IMR-90 (cell line): ENCODE results near the gene FGFRL1. TPM values are rescaled to one million over a fixed set of nuclear protein-coding genes. Genes with fewer than 3 reads are reported as not detected.
A peak's percentile ranks its signal among the peaks of the same experiment; 100 is the strongest.

Experiments used
- ATAC-seq: fragments of 200-7000 bp; cut with Tn5 transposase; 2 replicates; pipeline ENCODE4 v1.9.1; 2020; ENCODE audit warnings: low read depth, mild to moderate bottlenecking, moderate library complexity
- BruUV-seq: library from RNA; stranded (reverse); fragments of 400-500 nt; replicated peaks from 2 replicates; lab custom pipeline; 2021; lab: Mats Ljungman, UMichigan
- CTCF ChIA-PET: fragments of 300-600 bp; formaldehyde crosslinking; extraction: SDS; loops from one replicate; lab custom pipeline; 2021; ENCODE audit warnings: antibody characterized with exemption; lab: Yijun Ruan, JAX
- POLR2A ChIA-PET: fragments of 300-600 bp; sonication (Branson Sonifier 250); formaldehyde crosslinking; loops from one replicate; lab custom pipeline; 2022; ENCODE audit warnings: antibody characterized with exemption; ENCODE audit not compliant: unreplicated experiment; lab: Charles Lee
- DNase-seq: peaks from one replicate; pipeline ENCODE4 v3.0.0; 2013
- H2AFZ ChIP-seq: replicated peaks from 2 replicates; pipeline ENCODE3; 2013; ENCODE audit warnings: low read length, mild to moderate bottlenecking; ENCODE audit not compliant: poor library complexity
- H2AK5ac ChIP-seq: 2 replicates; pipeline ENCODE4 v1.6.1; 2013; ENCODE audit warnings: low read depth, low read length, inconsistent platforms
- H2AK9ac ChIP-seq: replicated peaks from 2 replicates; pipeline ENCODE3; 2013; ENCODE audit warnings: mild to moderate bottlenecking, low read depth, low read length, moderate library complexity; ENCODE audit not compliant: poor library complexity
- H2BK120ac ChIP-seq: 2 replicates; pipeline ENCODE4 v1.6.1; 2013; ENCODE audit warnings: low read depth, low read length, inconsistent platforms
- H2BK15ac ChIP-seq: 3 replicates; pipeline ENCODE4 v1.6.1; 2013; ENCODE audit warnings: low read depth, low read length, inconsistent platforms
- H2BK20ac ChIP-seq: 2 replicates; pipeline ENCODE4 v1.6.1; 2013; ENCODE audit warnings: low read depth, mild to moderate bottlenecking, inconsistent platforms, low read length, moderate library complexity
- H2BK5ac ChIP-seq: 2 replicates; pipeline ENCODE4 v1.6.1; 2013; ENCODE audit warnings: mild to moderate bottlenecking, low read depth, low read length, inconsistent platforms; ENCODE audit not compliant: poor library complexity, severe bottlenecking
- H3K14ac ChIP-seq: replicated peaks from 2 replicates; pipeline ENCODE4 v1.6.1; 2013; ENCODE audit warnings: low read depth, low read length, inconsistent platforms
- H3K18ac ChIP-seq: 2 replicates; pipeline ENCODE4 v1.6.1; 2013; ENCODE audit warnings: low read depth, low read length, control low read depth
- H3K23ac ChIP-seq: 2 replicates; pipeline ENCODE4 v1.6.1; 2013; ENCODE audit warnings: low read depth, low read length, inconsistent platforms
- H3K27ac ChIP-seq: 2 replicates; pipeline ENCODE4 v1.5.1; 2013; ENCODE audit warnings: mild to moderate bottlenecking, control low read depth, low read length; ENCODE audit not compliant: insufficient read depth
- H3K27me3 ChIP-seq: 2 replicates; pipeline ENCODE4 v1.6.1; 2013; ENCODE audit warnings: low read length; ENCODE audit not compliant: control insufficient read depth, insufficient read depth
- H3K36me3 ChIP-seq: 2 replicates; pipeline ENCODE4 v1.6.1; 2013; ENCODE audit warnings: low read length, mixed read lengths; ENCODE audit not compliant: control insufficient read depth, insufficient read depth
- H3K4ac ChIP-seq: 2 replicates; pipeline ENCODE4 v1.6.1; 2013; ENCODE audit warnings: low read depth, low read length, inconsistent platforms
- H3K4me1 ChIP-seq: 2 replicates; pipeline ENCODE4 v1.6.1; 2013; ENCODE audit warnings: low read length, mixed read lengths; ENCODE audit not compliant: control insufficient read depth, insufficient read depth
- H3K4me2 ChIP-seq: 2 replicates; pipeline ENCODE4 v1.6.1; 2013; ENCODE audit warnings: low read depth, mild to moderate bottlenecking, control low read depth, low read length, moderate library complexity
- H3K4me3 ChIP-seq: 2 replicates; pipeline ENCODE4 v1.5.1; 2013; ENCODE audit warnings: low read depth, mild to moderate bottlenecking, control low read depth, low read length, moderate library complexity; ENCODE audit not compliant: insufficient read depth
- H3K56ac ChIP-seq: 2 replicates; pipeline ENCODE4 v1.6.1; 2013; ENCODE audit warnings: low read length, inconsistent platforms; ENCODE audit not compliant: insufficient read depth; ENCODE audit errors: extremely low read depth
- H3K79me1 ChIP-seq, 2 experiments: 2 replicates each; pipeline ENCODE4 v1.6.1; 2013; ENCODE audit warnings: low read length in 2 of 2, inconsistent platforms in 1 of 2, low read depth in 1 of 2
- H3K9ac ChIP-seq: 2 replicates; pipeline ENCODE4 v1.6.1; 2013; ENCODE audit warnings: low read depth, low read length, control low read depth
- H3K9me1 ChIP-seq: 2 replicates; pipeline ENCODE4 v1.6.1; 2013; ENCODE audit warnings: low read length, inconsistent platforms; ENCODE audit not compliant: insufficient read depth
- H3K9me3 ChIP-seq: 2 replicates; pipeline ENCODE4 v1.6.1; 2013; ENCODE audit warnings: low read length; ENCODE audit not compliant: control insufficient read depth, insufficient read depth
- H4K20me1 ChIP-seq: 2 replicates; pipeline ENCODE4 v1.6.1; 2013; ENCODE audit warnings: low read length, inconsistent platforms; ENCODE audit not compliant: insufficient read depth
- H4K5ac ChIP-seq: 2 replicates; pipeline ENCODE4 v1.6.1; 2013; ENCODE audit warnings: mild to moderate bottlenecking, low read depth, low read length, control low read depth
- H4K8ac ChIP-seq, 2 experiments: 2 replicates each; pipeline ENCODE4 v1.6.1; 2013; ENCODE audit warnings: low read depth in 2 of 2, low read length in 2 of 2, control low read depth in 1 of 2, inconsistent platforms in 1 of 2
- H4K91ac ChIP-seq: 2 replicates; pipeline ENCODE4 v1.6.1; 2013; ENCODE audit warnings: low read depth, low read length, inconsistent platforms; ENCODE audit not compliant: insufficient read depth
- BHLHE40 ChIP-seq: fragments of 150-350 bp; IDR thresholded peaks from 2 replicates; pipeline ENCODE4 v1.6.1; 2016; ENCODE audit warnings: mild to moderate bottlenecking, low read depth, low read length
- CHD1 ChIP-seq: IDR thresholded peaks from 2 replicates; pipeline ENCODE4 v1.6.1; 2012; ENCODE audit warnings: low read depth, low read length, improper control_type of control experiment
- MXI1 ChIP-seq: IDR thresholded peaks from 2 replicates; pipeline ENCODE4 v1.6.1; 2012; ENCODE audit warnings: low read depth, mild to moderate bottlenecking, low read length, moderate library complexity, borderline replicate concordance
- NFE2L2 ChIP-seq: fragments of 150-350 bp; IDR thresholded peaks from 2 replicates; pipeline ENCODE4 v1.6.1; 2016; ENCODE audit warnings: low read depth, mild to moderate bottlenecking, low read length
- POLR2A ChIP-seq: IDR thresholded peaks from 2 replicates; pipeline ENCODE4 v1.6.1; 2012; ENCODE audit warnings: mild to moderate bottlenecking, low read depth, low read length
- RAD21 ChIP-seq: IDR thresholded peaks from 2 replicates; pipeline ENCODE4 v1.6.1; 2012; ENCODE audit warnings: low read length, improper control_type of control experiment
- RCOR1 ChIP-seq: IDR thresholded peaks from 2 replicates; pipeline ENCODE4 v1.6.1; 2012; ENCODE audit warnings: mild to moderate bottlenecking, low read length, improper control_type of control experiment; ENCODE audit not compliant: insufficient replicate concordance
- RFX5 ChIP-seq: IDR thresholded peaks from 2 replicates; pipeline ENCODE4 v1.8.0; 2012; ENCODE audit warnings: low read depth, mild to moderate bottlenecking, low read length, moderate library complexity
- SMC3 ChIP-seq: fragments of 150-350 bp; IDR thresholded peaks from 2 replicates; pipeline ENCODE4 v1.6.1; 2016; ENCODE audit warnings: low read depth, mild to moderate bottlenecking, antibody characterized with exemption, low read length, moderate library complexity
- WGBS, 2 experiments: methylation state at CpG; one replicate each; pipeline versions ENCODE4 v1.1.5 to v1.1.7; 2013; ENCODE audit warnings: missing lambda C conversion rate in 2 of 2; ENCODE audit not compliant: insufficient read length in 1 of 2; ENCODE audit errors: extremely low coverage in 2 of 2; 5-methylcytosine and 5-hydroxymethylcytosine counted together
- dilution Hi-C: fragments of 300-500 bp; cut with HindIII; formaldehyde crosslinking; loops from one replicate; pipeline ENCODE4 v1.14.3; 2018; ENCODE audit warnings: low sequenced_read_pairs; ENCODE audit not compliant: unreplicated experiment
- in situ Hi-C: fragments of 300-500 bp; cut with MboI; formaldehyde crosslinking; loops from 3 replicates; pipeline ENCODE4 v1.14.3; 2019; ENCODE audit warnings: low sequenced_read_pairs, inconsistent platforms, mixed read lengths
- intact Hi-C: fragments of 100-400 bp; cut with micrococcal nuclease; formaldehyde crosslinking; loops from 2 replicates; pipeline ENCODE4 v1.10.0; 2022
- polyA plus RNA-seq, 3 experiments: library from polyadenylated mRNA; depleted of rRNA; stranded (reverse); fragments of >200 nt; gene quantifications; 2 replicates each; pipeline ENCODE4 v1.2.3, GENCODE V29; 2012; ENCODE audit warnings: low replicate concordance in 1 of 3
- total RNA-seq: library from RNA; depleted of rRNA; stranded (reverse); fragments of >200 nt; gene quantifications from 2 replicates; pipeline ENCODE4 v1.2.3, GENCODE V29; 2012
- TF ChIP-seq, protein P1 (sequence below): fragments of 150-350 bp; IDR thresholded peaks from 2 replicates; pipeline ENCODE4 v1.6.1; 2016; ENCODE audit warnings: low read depth, mild to moderate bottlenecking, low read length, moderate library complexity, borderline replicate concordance
- TF ChIP-seq, protein P2 (sequence below): fragments of 150-350 bp; IDR thresholded peaks from 2 replicates; pipeline ENCODE4 v1.6.1; 2017; ENCODE audit warnings: mild to moderate bottlenecking, antibody characterized with exemption, low read length, low read depth
- TF ChIP-seq, protein P3 (sequence below): conservative IDR thresholded peaks from 2 replicates; pipeline ENCODE4 v1.5.1; 2012; ENCODE audit warnings: mild to moderate bottlenecking, low read depth, low read length, improper control_type of control experiment

The FGFRL1 gene
- total and polyA plus RNA-seq, 2 of the 4 experiments (the other 2 are of a cell fraction), result 49.3 to 78.8 TPM

GRCh38 chr4:1045595-1046201 is 34.3 kb downstream of the FGFRL1 start:
- in situ Hi-C loops (no loop called here), dilution Hi-C loops (no loop called here), intact Hi-C loops (no loop called here)
- Histone ChIP-seq H3K9ac (no peak overlapping the region), H3K14ac (no peak overlapping the region), H3K23ac (no peak overlapping the region), H3K79me1 (no peaks in the 10 kb centered on the region; a peak in 1 of 4 replicates), H3K4ac (peak overlapping the region; percentile 99), H4K20me1 (peaks cover 5% of the 10 kb centered on the region), H2BK120ac (peak overlapping the region; percentile 99), H4K5ac (no peak overlapping the region), H3K27ac (no peak overlapping the region), H3K27me3 (peaks cover 2% of the 10 kb centered on the region; the same call in 1 of the 2 replicates), H2BK20ac (peak overlapping the region; percentile 96), H2AK9ac (peak overlapping the region; percentile 43), H4K91ac (peak overlapping the region; percentile 100), H3K9me3 (no peaks in the 10 kb centered on the region), H2BK15ac (peak overlapping the region; percentile 97; the same call in 1 of the 3 replicates), H3K56ac (no peak overlapping the region), H3K4me2 (no peak overlapping the region), H3K18ac (no peak overlapping the region), H3K36me3 (no peaks in the 10 kb centered on the region), H3K9me1 (peaks cover 23% of the 10 kb centered on the region), H3K4me1 (peaks cover 38% of the 10 kb centered on the region), H2AFZ (no peak overlapping the region), H3K4me3 (no peak overlapping the region), H4K8ac (no peak overlapping the region), H2AK5ac (peak overlapping the region; percentile 96), H2BK5ac (no peak overlapping the region)
- BruUV-seq, result no TSS peak
- no peak for DNase-seq
- ChIA-PET POLR2A (no interaction called here), CTCF (no interaction called here)
- no peak for ATAC-seq
- TF ChIP-seq, protein P1, sequence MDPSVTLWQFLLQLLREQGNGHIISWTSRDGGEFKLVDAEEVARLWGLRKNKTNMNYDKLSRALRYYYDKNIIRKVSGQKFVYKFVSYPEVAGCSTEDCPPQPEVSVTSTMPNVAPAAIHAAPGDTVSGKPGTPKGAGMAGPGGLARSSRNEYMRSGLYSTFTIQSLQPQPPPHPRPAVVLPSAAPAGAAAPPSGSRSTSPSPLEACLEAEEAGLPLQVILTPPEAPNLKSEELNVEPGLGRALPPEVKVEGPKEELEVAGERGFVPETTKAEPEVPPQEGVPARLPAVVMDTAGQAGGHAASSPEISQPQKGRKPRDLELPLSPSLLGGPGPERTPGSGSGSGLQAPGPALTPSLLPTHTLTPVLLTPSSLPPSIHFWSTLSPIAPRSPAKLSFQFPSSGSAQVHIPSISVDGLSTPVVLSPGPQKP, result no peak
- no peak for TF ChIP-seq RFX5
- no peak for TF ChIP-seq CHD1
- TF ChIP-seq BHLHE40, result no peak
- TF ChIP-seq RCOR1, result no peak
- TF ChIP-seq, protein P2, sequence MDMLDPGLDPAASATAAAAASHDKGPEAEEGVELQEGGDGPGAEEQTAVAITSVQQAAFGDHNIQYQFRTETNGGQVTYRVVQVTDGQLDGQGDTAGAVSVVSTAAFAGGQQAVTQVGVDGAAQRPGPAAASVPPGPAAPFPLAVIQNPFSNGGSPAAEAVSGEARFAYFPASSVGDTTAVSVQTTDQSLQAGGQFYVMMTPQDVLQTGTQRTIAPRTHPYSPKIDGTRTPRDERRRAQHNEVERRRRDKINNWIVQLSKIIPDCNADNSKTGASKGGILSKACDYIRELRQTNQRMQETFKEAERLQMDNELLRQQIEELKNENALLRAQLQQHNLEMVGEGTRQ, result no peak
- no peak for TF ChIP-seq MXI1
- no peak for TF ChIP-seq RAD21
- TF ChIP-seq, protein P3, sequence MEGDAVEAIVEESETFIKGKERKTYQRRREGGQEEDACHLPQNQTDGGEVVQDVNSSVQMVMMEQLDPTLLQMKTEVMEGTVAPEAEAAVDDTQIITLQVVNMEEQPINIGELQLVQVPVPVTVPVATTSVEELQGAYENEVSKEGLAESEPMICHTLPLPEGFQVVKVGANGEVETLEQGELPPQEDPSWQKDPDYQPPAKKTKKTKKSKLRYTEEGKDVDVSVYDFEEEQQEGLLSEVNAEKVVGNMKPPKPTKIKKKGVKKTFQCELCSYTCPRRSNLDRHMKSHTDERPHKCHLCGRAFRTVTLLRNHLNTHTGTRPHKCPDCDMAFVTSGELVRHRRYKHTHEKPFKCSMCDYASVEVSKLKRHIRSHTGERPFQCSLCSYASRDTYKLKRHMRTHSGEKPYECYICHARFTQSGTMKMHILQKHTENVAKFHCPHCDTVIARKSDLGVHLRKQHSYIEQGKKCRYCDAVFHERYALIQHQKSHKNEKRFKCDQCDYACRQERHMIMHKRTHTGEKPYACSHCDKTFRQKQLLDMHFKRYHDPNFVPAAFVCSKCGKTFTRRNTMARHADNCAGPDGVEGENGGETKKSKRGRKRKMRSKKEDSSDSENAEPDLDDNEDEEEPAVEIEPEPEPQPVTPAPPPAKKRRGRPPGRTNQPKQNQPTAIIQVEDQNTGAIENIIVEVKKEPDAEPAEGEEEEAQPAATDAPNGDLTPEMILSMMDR, result no peak
- no peak for TF ChIP-seq SMC3
- no peak for TF ChIP-seq POLR2A
- no peak for TF ChIP-seq NFE2L2
- WGBS, 2 experiments, result 95% methylated on average over 7 of the region's 36 CpGs; no CpG with 5 or more reads in 1 of the 2 experiments
